ENCODE data around the gene LYAR.

- TF ChIP-seq CTCF (conservative IDR thresholded peaks at IDR 0.05) (no peak), EZH2 (IDR thresholded peaks at IDR 0.05; ENCODE audit: low read depth) (no peak)
Measured at GRCh38 chr4:4332529-4332928, 42.6 kb upstream of the LYAR start.
